Measurements from ENCODE around the gene STXBP6.
"Not testable (repeated sequence)": the region's sequence is repeated elsewhere in the genome, so short reads cannot be mapped to it uniquely, and the experiment has no call there.

STXBP6 gene

DNA sequence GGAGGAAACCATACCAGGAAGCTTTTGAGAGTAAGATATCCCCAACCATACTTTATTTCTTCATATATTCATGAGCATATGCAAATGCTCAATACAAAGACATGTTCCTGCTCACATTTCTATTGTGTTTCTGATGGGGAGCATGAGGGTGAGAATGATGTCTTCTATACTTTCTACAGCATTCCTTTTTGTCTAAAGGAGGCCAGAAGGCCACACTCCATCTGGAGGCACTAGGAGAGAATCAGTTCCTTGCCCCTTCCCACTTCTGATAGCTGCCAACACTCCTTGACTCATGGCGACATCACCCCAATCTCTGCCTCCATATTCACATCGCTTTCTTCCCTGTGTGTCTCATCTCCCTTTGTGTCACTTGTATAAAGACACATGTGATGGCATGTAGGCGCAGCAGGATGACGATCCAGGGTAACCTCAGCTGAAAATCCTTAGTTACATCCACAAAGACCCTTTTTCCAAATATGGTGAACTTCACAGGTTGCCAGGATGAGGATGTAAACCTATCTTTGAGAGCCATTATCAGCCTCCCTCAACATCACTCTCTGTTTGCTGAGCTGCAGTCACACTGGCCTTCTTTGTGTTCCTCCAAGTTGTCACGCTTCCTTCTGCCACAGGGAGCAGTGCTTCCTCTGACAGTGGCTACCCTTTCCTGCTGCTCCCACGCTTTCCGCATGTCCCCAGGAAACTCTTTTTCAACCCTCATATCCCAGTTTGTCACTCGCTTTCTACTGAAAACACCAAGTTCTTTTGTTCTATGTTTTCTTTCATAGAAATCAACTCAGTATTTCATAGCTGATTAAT, 96.9 kb downstream of the STXBP6 start:
- no peak for DNase-seq

GRCh38 chr14:24948261-24948847, 101.6 kb downstream of the STXBP6 start:
- no peak for DNase-seq

DNA sequence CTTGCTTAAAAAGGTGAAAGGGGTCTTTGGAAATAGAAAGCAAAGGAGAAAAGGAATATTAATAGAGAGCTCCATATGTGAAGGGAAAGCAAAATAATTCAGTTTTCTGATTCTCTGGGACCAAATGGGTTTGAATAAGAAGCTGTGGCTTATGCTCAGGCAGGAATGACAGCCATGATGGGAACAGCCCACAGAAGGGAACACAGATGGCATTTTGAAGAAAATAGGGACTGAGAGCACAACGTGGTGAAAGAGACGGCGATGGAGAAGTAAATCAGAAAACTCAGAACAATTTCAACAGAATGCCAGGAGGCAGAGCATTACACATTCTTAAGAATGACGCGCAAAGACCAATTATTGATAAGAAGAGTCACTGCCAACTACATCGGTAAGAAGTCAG, 102.8 kb downstream of the STXBP6 start:
- DNase-seq: no peak

GRCh38 chr14:24944800-24945199, 105.1 kb downstream of the STXBP6 start:
- no peak for DNase-seq

- DNase-seq: no peak
Observed at GRCh38 chr14:24943024-24943423, 106.9 kb downstream of the STXBP6 start.

- DNase-seq: no peak
Observed at GRCh38 chr14:24941719-24942118, 108.2 kb downstream of the STXBP6 start.

- no peak for DNase-seq
Observed at GRCh38 chr14:24940213-24940783, 109.6 kb downstream of the STXBP6 start.

GRCh38 chr14:24938593-24938992, 111.4 kb downstream of the STXBP6 start:
- no peak for DNase-seq

- DNase-seq: no peak
Observed at GRCh38 chr14:24937300-24937699, 112.6 kb downstream of the STXBP6 start.

GRCh38 chr14:24936773-24937172, 113.2 kb downstream of the STXBP6 start:
- not testable (repeated sequence) for DNase-seq

GRCh38 chr14:24935796-24936195, 114.2 kb downstream of the STXBP6 start:
- no peak for DNase-seq

DNA sequence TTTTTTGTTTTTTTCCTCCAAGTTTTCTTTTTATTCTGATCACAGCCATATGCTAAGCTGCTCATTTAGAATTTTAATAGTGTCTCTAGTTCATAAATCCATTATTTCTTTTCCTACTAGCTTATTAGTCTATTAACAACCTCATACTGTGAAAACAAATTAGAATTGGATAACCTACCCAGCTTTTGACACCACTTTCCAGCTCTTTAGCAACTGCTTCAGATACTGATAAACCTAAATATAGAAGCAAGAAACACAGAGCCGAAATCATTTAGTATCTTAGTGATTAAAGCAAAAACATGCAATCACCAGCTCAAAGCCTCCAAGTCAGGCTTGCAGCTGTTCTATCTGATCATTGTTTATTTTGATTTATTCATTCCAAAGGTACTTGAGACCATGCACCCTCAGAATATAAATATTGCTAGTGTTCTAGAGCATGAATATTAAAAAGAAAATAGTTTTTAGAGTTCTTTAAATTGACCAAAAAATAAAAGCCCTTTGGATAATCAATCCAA, 121.5 kb downstream of the STXBP6 start:
- DNase-seq: no peak

- DNase-seq: no peak
Observed at GRCh38 chr14:24927809-24928208, 122.1 kb downstream of the STXBP6 start.

- DNase-seq: no peak
Observed at GRCh38 chr14:24925771-24926374, 124.1 kb downstream of the STXBP6 start.

- no peak for DNase-seq
Observed at GRCh38 chr14:24924544-24924943, 125.4 kb downstream of the STXBP6 start.

GRCh38 chr14:24921903-24922302, 128.0 kb downstream of the STXBP6 start:
- no peak for DNase-seq

DNA sequence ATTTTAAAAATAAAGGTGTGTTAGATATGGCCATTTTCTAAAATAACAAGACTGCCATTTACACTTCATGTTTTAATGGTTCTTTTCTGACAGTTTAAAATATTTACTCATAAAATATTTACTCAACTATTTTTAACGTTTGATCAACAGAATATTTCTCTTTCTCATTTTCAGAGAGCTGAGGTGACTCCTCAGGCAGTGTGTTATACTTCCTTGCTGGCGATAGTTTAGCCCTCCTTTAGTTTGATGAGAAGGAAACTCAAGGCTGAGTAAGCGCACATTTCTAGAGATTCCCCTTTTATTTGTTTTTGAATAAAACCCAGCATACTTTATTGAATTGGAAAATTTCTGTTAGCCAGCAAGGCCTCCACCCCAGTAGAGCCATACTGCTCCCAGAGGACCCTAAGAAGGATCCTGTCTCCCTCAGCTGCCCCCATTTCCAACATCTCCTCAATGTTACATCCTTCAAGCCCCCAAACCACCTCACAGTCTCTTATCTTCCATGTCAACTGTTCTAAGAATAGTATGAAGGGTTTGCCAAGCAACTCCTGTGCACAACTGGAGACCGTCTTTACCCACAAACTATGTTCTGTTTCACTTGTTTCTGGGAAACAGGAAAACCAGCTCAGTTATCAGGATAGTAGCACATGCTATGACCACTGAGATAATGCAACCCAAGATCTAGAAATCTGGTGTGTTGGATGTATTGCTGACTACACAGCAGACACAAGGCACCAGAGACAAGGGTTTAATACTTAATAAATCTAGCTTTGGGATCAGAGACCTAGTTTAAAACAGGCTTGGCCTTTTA, 129.5 kb downstream of the STXBP6 start:
- DNase-seq: no peak

DNA sequence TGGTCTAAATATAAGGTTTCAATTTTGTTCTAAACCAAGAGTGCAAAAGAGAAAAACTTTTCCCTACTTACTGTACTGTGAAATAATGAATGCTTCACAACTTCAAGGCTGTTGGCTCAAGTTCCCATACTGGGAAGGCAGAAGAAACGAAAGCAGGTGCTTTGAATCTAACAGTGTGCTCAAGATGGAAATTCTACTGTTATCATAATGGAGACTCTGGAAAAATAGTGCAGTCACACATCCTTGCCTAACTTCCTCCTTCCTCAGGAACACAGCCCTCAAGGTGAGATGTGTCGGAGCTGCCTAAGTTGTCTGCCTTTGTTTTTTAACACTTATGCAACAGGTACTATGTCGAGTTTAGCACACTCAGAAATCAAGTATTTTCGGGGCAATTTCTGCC, 131.1 kb downstream of the STXBP6 start:
- no peak for DNase-seq

GRCh38 chr14:24915958-24916595, 133.9 kb downstream of the STXBP6 start:
- DNase-seq: no peak

GRCh38 chr14:24915403-24915921, 134.5 kb downstream of the STXBP6 start:
- no peak for DNase-seq

- no peak for DNase-seq
Observed at GRCh38 chr14:24913746-24914145, 136.2 kb downstream of the STXBP6 start.

GRCh38 chr14:24913021-24913420, 136.9 kb downstream of the STXBP6 start:
- DNase-seq: no peak

Measured in activated T-cell treated with anti-CD3 and anti-CD28 coated beads, Interleukin-2, amount 50 U/mL, for 48 hours (primary cell).